ENCODE measurements around the gene CD52. TPM values are rescaled to one million over a fixed set of nuclear protein-coding genes. Genes with fewer than 3 reads are reported as not detected.

CD52 gene
- total and polyA plus RNA-seq, 2 donors = 3.3 to 17.0 TPM

GRCh38 chr1:26368486-26368885 is 50.7 kb downstream of the CD52 start:
- Histone ChIP-seq H3K36me3 (ENCODE audit: insufficient read depth) (no peaks in the 10 kb centered on the region), H3K4me3 (ENCODE audit: low read depth, low read length) (no peak overlapping the region), H3K27ac (ENCODE audit: low read depth) (no peak overlapping the region), H3K4me1 (ENCODE audit: insufficient read depth) (no peaks in the 10 kb centered on the region)
- WGBS = 93% methylated on average over 3 of the region's 3 CpGs
- DNase-seq (ENCODE audit: extremely low spot score) = no peak

Other genes with a start within 250 kb of the CD52 start
- gene PDIK1L, start 206.1 kb upstream of the CD52 start, total RNA-seq = 18.6 TPM
- 4.4 TPM for gene PDIK1L, start 206.1 kb upstream of the CD52 start, polyA plus RNA-seq
- gene FAM110D, start 158.9 kb upstream of the CD52 start, total RNA-seq = 1.6 TPM
- gene FAM110D, start 158.9 kb upstream of the CD52 start, polyA plus RNA-seq = 7.4 TPM
- not detected for gene C1orf232, start 149.0 kb upstream of the CD52 start, total RNA-seq
- not detected for gene C1orf232, start 149.0 kb upstream of the CD52 start, polyA plus RNA-seq
- gene ZNF593, start 148.1 kb upstream of the CD52 start, total RNA-seq = 6.8 TPM
- gene ZNF593, start 148.1 kb upstream of the CD52 start, polyA plus RNA-seq = 60.4 TPM
- not detected for gene ZNF593OS, start 146.1 kb upstream of the CD52 start, total RNA-seq
- gene ZNF593OS, start 146.1 kb upstream of the CD52 start, polyA plus RNA-seq = 0.18 TPM
- gene CNKSR1, start 140.5 kb upstream of the CD52 start, total RNA-seq = 5.3 TPM
- gene CNKSR1, start 140.5 kb upstream of the CD52 start, polyA plus RNA-seq = 4.2 TPM
- gene CATSPER4, start 127.4 kb upstream of the CD52 start, total RNA-seq = not detected
- gene CATSPER4, start 127.4 kb upstream of the CD52 start, polyA plus RNA-seq = not detected
- 13.5 TPM for gene CEP85, start 83.8 kb upstream of the CD52 start, total RNA-seq
- gene CEP85, start 83.8 kb upstream of the CD52 start, polyA plus RNA-seq = 4.3 TPM
- gene SH3BGRL3, start 37.9 kb upstream of the CD52 start, total RNA-seq = 12.3 TPM
- gene SH3BGRL3, start 37.9 kb upstream of the CD52 start, polyA plus RNA-seq = 123 TPM
- 3.5 TPM for gene UBXN11, start 11.3 kb upstream of the CD52 start, total RNA-seq
- gene UBXN11, start 11.3 kb upstream of the CD52 start, polyA plus RNA-seq = 12.2 TPM
- gene CRYBG2, start 36.2 kb downstream of the CD52 start, total RNA-seq = 1.5 TPM
- 3.3 TPM for gene CRYBG2, start 36.2 kb downstream of the CD52 start, polyA plus RNA-seq
- gene ZNF683, start 54.8 kb downstream of the CD52 start, total RNA-seq = not detected
- 0.19 TPM for gene ZNF683, start 54.8 kb downstream of the CD52 start, polyA plus RNA-seq
- not detected for gene LIN28A, start 92.9 kb downstream of the CD52 start, total RNA-seq
- not detected for gene LIN28A, start 92.9 kb downstream of the CD52 start, polyA plus RNA-seq
- 30.0 TPM for gene DHDDS, start 114.4 kb downstream of the CD52 start, total RNA-seq
- gene DHDDS, start 114.4 kb downstream of the CD52 start, polyA plus RNA-seq = 25.4 TPM
- 557 TPM for gene HMGN2, start 154.5 kb downstream of the CD52 start, total RNA-seq
- gene HMGN2, start 154.5 kb downstream of the CD52 start, polyA plus RNA-seq = 519 TPM
- gene RPS6KA1, start 211.8 kb downstream of the CD52 start, total RNA-seq = 8.9 TPM
- gene RPS6KA1, start 211.8 kb downstream of the CD52 start, polyA plus RNA-seq = 7.7 TPM